Tibial artery (tissue), 4 donors: ENCODE measurements around the gene CPLX3.

Experiments
- DNase-seq, 2 donors: peaks; one replicate each; pipeline ENCODE4 v3.0.0-alpha.2; 2019
- H3K27ac ChIP-seq, 2 donors: fragments of 200-600 bp; sonication (generic) in 1 of 2; 1 replicate in 1 of 2; 2 replicates in 1 of 2; pipeline ENCODE4 v1.5.1; 2018 to 2019; ENCODE audit warnings: mild to moderate bottlenecking in 1 of 2
- H3K27me3 ChIP-seq, 2 donors: fragments of 200-600 bp; sonication (generic) in 1 of 2; one replicate each; pipeline versions ENCODE4 v1.5.1 to v1.6.0; 2016 to 2019
- H3K36me3 ChIP-seq, 3 donors: fragments of 200-600 bp; sonication (generic) in 2 of 3; one replicate each; pipeline ENCODE4 v1.5.1; 2016 to 2019; ENCODE audit warnings: mild to moderate bottlenecking in 2 of 3
- H3K4me1 ChIP-seq, 4 donors: fragments of 200-600 bp; sonication (generic) in 2 of 4; 1 replicate in 3 of 4; 2 replicates in 1 of 4; pipeline ENCODE4 v1.5.1; 2016 to 2019
- H3K4me3 ChIP-seq, 2 donors: fragments of 200-600 bp; sonication (generic) in 1 of 2; 1 replicate in 1 of 2; 2 replicates in 1 of 2; pipeline ENCODE4 v1.5.1; 2018 to 2019; ENCODE audit warnings: mild to moderate bottlenecking in 2 of 2
- H3K9me3 ChIP-seq, 3 donors: fragments of 200-600 bp; sonication (generic) in 1 of 3; one replicate each; pipeline ENCODE4 v1.5.1; 2016 to 2019
- intact Hi-C: fragments of 100-400 bp; cut with DNase I; formaldehyde crosslinking; loops from one replicate; pipeline ENCODE4 v1.15.0; 2023; ENCODE audit warnings: low total_unique reads
- TF ChIP-seq, protein P1 (sequence below), 2 experiments: fragments of 200-600 bp in 1 of 2; fragments of 450-650 bp in 1 of 2; IDR thresholded peaks; one replicate each; pipeline ENCODE4 v1.5.1; 2017 to 2019; ENCODE audit warnings: antibody characterized with exemption in 2 of 2, mild to moderate bottlenecking in 1 of 2, moderate library complexity in 1 of 2

Gene CPLX3

GRCh38 chr15:74864296-74864695 is 37.9 kb downstream of the CPLX3 start:
- Histone ChIP-seq H3K27ac (no peak overlapping the region), H3K4me3 (no peak overlapping the region), H3K4me1 (peaks cover 0 to 36% (median 15%) of the 10 kb centered on the region in 4 donors), H3K9me3 (no peaks in the 10 kb centered on the region), H3K27me3 (no peaks in the 10 kb centered on the region), H3K36me3 (peaks cover 0 to 15% (median 0%) of the 10 kb centered on the region in 3 donors)
- intact Hi-C loops, result no loop called here
- TF ChIP-seq, protein P1, sequence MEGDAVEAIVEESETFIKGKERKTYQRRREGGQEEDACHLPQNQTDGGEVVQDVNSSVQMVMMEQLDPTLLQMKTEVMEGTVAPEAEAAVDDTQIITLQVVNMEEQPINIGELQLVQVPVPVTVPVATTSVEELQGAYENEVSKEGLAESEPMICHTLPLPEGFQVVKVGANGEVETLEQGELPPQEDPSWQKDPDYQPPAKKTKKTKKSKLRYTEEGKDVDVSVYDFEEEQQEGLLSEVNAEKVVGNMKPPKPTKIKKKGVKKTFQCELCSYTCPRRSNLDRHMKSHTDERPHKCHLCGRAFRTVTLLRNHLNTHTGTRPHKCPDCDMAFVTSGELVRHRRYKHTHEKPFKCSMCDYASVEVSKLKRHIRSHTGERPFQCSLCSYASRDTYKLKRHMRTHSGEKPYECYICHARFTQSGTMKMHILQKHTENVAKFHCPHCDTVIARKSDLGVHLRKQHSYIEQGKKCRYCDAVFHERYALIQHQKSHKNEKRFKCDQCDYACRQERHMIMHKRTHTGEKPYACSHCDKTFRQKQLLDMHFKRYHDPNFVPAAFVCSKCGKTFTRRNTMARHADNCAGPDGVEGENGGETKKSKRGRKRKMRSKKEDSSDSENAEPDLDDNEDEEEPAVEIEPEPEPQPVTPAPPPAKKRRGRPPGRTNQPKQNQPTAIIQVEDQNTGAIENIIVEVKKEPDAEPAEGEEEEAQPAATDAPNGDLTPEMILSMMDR (IDR thresholded peaks at IDR 0.05), result no peak
- DNase-seq, result no peak

DNA sequence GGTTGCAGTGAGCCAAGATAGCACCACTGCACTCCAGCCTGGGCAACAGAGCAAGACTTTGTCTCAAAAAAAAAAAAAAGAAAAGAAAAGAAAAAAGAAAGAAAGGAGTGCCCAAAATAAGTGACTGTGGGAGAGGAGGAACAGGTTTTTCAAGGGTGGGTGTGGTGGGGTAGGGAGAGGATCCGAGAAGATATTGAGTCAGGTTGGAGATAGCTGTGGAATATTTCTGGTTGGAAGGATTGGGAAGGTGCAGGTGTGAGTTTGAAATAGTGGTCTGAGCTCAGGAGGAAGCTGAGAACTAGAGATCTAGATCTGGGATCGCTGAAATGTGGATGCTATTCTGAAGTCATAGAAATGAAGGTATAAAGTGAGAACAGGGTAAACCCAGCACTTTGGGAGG is 38.9 kb downstream of the CPLX3 start:
- H3K9me3 ChIP-seq, result no peaks in the 10 kb centered on the region
- TF ChIP-seq, protein P1 (IDR thresholded peaks at IDR 0.05), result no peak
- H3K27me3 ChIP-seq, result no peaks in the 10 kb centered on the region
- intact Hi-C loops, result no loop called here
- H3K4me3 ChIP-seq, result no peak overlapping the region
- peaks cover 0 to 15% (median 0%) of the 10 kb centered on the region in 3 donors for H3K36me3 ChIP-seq
- H3K4me1 ChIP-seq, result peaks cover 0 to 47% (median 21%) of the 10 kb centered on the region in 4 donors
- no peak overlapping the region for H3K27ac ChIP-seq
- DNase-seq, result no peak

- H3K4me3 ChIP-seq, result no peak overlapping the region
- H3K27me3 ChIP-seq, result no peaks in the 10 kb centered on the region
- peaks cover 5 to 54% (median 29%) of the 10 kb centered on the region in 4 donors for H3K4me1 ChIP-seq
- TF ChIP-seq, protein P1 (IDR thresholded peaks at IDR 0.05), result no peak
- no peak overlapping the region for H3K27ac ChIP-seq
- no peaks in the 10 kb centered on the region for H3K9me3 ChIP-seq
- intact Hi-C loops, result no loop called here
- DNase-seq, result peak in 1 of 2 donors; percentile 36
- H3K36me3 ChIP-seq, result peaks cover 0 to 15% (median 0%) of the 10 kb centered on the region in 3 donors
Measured at GRCh38 chr15:74866090-74866489, 39.7 kb downstream of the CPLX3 start.

DNA sequence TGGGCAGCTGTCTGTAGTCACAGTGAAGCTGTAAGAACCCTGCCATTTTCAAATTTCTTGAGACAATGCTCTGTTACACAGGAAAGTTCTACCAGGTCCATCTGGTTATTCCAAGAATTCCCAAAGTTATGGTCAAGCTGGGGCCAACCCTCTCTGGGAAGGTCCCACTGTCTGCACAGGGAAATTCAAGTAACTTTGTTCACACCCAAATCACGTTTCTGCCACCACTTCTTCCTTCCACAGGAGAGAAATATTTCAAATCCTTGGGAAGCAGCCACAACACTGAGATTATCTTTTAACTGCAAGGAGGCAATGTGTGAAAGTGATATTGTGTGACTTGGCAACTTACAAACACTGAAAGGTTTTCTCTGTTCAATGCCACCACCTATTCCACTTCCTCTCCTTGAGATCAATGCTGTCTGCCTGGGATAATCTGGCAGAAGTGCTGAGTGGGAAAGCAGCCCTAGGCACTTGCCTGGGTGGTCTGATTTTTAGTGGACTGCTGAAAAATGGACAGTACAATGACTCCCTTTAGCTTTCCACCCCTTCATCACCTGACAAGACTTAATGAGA is 41.1 kb downstream of the CPLX3 start:
- H3K9me3 ChIP-seq, result no peaks in the 10 kb centered on the region
- no peak for DNase-seq
- H3K27ac ChIP-seq, result no peak overlapping the region
- TF ChIP-seq, protein P1 (IDR thresholded peaks at IDR 0.05), result no peak
- peaks cover 7 to 69% (median 41%) of the 10 kb centered on the region in 4 donors for H3K4me1 ChIP-seq
- no peaks in the 10 kb centered on the region for H3K27me3 ChIP-seq
- peaks cover 0 to 15% (median 0%) of the 10 kb centered on the region in 3 donors for H3K36me3 ChIP-seq
- intact Hi-C loops, result no loop called here
- no peak overlapping the region for H3K4me3 ChIP-seq

DNA sequence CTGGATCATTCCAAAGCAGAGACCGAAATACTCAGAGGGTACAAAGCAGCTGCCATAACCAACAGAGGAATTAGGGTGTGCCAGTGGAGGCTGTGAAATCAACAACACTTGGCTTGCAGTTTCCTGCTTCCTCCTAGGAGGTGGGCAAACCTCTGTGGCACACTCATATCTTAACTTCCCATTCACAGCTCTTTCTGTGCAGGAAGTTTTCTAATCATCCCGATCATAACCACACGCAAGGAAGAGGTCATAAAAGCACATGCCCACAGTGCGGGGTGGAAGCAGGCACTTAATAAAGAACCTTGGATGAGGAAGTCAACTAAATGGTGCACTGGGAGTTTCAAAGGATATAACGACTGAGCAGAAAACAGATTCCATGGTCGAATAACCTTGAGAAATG is 41.6 kb downstream of the CPLX3 start:
- no peak overlapping the region for H3K27ac ChIP-seq
- TF ChIP-seq, protein P1 (IDR thresholded peaks at IDR 0.05), result no peak
- no peaks in the 10 kb centered on the region for H3K9me3 ChIP-seq
- H3K27me3 ChIP-seq, result no peaks in the 10 kb centered on the region
- no peak overlapping the region for H3K4me3 ChIP-seq
- intact Hi-C loops, result no loop called here
- peaks cover 7 to 70% (median 41%) of the 10 kb centered on the region in 4 donors for H3K4me1 ChIP-seq
- peak in 1 of 2 donors; percentile 65 for DNase-seq
- H3K36me3 ChIP-seq, result peaks cover 0 to 15% (median 0%) of the 10 kb centered on the region in 3 donors
